ENCODE data around the gene RBM15B. TPM values are rescaled to one million over a fixed set of nuclear protein-coding genes. Genes with fewer than 3 reads are reported as not detected.

Gene RBM15B
- total and polyA plus RNA-seq, 9 of the 15 experiments (the other 6 are each of a cell fraction or from before 2014, with no cell fraction given): 1.8 to 21.0 (median 10.5) TPM

DNA sequence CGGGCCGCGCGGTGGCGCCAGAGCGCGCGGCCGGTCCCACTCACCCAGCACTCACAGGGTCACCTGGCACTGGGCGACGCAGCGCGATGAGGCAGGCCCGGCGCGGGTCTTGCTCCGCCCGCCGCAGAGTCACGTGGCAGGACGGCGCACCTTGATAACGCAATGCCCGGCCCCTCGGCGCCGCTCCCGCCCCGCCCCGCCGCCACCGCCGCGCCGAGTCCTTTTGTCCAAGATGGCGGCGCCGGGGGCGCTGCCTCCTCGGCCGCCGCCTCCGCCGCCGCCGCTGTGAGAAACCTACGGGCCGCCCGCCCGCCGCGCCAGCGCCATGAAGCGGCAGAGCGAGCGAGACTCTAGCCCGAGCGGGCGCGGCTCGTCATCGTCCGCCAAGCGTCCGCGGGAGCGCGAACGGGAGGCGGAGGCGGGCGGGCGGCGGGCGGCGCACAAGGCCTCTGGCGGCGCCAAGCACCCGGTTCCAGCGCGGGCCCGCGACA is at the start of gene RBM15B (continued):
- TF ChIP-seq DIDO1 (tag; IDR thresholded peaks at IDR 0.05; ENCODE audit: low read depth) (no peak), PHF8 (IDR thresholded peaks at IDR 0.05; ENCODE audit: borderline replicate concordance, low read length) (peak; percentile 75; the same call in 1 of the 2 replicates), CEBPB (tag; IDR thresholded peaks at IDR 0.05) (no peak), OTX1 (CRISPR knock-in tag; IDR thresholded peaks at IDR 0.05) (no peak), ZNF324 (CRISPR knock-in tag; IDR thresholded peaks at IDR 0.05) (no peak), IFI16 (CRISPR knock-in tag; IDR thresholded peaks at IDR 0.05) (no peak), HNRNPK (IDR thresholded peaks at IDR 0.05; ENCODE audit: low read depth, low read length, poor library complexity, severe bottlenecking) (no peak), ZNF586 (CRISPR knock-in tag; conservative IDR thresholded peaks at IDR 0.05) (no peak), CHD2 (IDR thresholded peaks at IDR 0.05; ENCODE audit: low read depth, low read length) (no peak), NFATC3 (IDR thresholded peaks at IDR 0.05) (no peak), ZNF133 (CRISPR knock-in tag; IDR thresholded peaks at IDR 0.05) (no peak), CEBPG (CRISPR knock-in tag; IDR thresholded peaks at IDR 0.05) (no peak), CEBPG (tag; conservative IDR thresholded peaks at IDR 0.05 in 1 of 2, IDR thresholded peaks at IDR 0.05 in 1 of 2) (no peak), HLTF (IDR thresholded peaks at IDR 0.05) (no peak)
- TF ChIP-seq, protein P1, sequence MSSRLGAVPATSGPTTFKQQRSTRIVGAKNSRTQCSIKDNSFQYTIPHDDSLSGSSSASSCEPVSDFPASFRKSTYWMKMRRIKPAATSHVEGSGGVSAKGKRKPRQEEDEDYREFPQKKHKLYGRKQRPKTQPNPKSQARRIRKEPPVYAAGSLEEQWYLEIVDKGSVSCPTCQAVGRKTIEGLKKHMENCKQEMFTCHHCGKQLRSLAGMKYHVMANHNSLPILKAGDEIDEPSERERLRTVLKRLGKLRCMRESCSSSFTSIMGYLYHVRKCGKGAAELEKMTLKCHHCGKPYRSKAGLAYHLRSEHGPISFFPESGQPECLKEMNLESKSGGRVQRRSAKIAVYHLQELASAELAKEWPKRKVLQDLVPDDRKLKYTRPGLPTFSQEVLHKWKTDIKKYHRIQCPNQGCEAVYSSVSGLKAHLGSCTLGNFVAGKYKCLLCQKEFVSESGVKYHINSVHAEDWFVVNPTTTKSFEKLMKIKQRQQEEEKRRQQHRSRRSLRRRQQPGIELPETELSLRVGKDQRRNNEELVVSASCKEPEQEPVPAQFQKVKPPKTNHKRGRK (tag; IDR thresholded peaks at IDR 0.05): no peak
- TF ChIP-seq, protein P2, sequence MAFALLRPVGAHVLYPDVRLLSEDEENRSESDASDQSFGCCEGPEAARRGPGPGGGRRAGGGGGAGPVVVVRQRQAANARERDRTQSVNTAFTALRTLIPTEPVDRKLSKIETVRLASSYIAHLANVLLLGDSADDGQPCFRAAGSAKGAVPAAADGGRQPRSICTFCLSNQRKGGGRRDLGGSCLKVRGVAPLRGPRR (CRISPR knock-in tag; IDR thresholded peaks at IDR 0.05): no peak
- TF ChIP-seq, protein P3, sequence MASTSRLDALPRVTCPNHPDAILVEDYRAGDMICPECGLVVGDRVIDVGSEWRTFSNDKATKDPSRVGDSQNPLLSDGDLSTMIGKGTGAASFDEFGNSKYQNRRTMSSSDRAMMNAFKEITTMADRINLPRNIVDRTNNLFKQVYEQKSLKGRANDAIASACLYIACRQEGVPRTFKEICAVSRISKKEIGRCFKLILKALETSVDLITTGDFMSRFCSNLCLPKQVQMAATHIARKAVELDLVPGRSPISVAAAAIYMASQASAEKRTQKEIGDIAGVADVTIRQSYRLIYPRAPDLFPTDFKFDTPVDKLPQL (IDR thresholded peaks at IDR 0.05; ENCODE audit: extremely low read depth, insufficient read length): no peak
- TF ChIP-seq, protein P4, sequence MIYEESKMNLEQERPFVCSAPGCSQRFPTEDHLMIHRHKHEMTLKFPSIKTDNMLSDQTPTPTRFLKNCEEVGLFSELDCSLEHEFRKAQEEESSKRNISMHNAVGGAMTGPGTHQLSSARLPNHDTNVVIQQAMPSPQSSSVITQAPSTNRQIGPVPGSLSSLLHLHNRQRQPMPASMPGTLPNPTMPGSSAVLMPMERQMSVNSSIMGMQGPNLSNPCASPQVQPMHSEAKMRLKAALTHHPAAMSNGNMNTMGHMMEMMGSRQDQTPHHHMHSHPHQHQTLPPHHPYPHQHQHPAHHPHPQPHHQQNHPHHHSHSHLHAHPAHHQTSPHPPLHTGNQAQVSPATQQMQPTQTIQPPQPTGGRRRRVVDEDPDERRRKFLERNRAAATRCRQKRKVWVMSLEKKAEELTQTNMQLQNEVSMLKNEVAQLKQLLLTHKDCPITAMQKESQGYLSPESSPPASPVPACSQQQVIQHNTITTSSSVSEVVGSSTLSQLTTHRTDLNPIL (CRISPR knock-in tag; IDR thresholded peaks at IDR 0.05): no peak
- TF ChIP-seq, protein P5, sequence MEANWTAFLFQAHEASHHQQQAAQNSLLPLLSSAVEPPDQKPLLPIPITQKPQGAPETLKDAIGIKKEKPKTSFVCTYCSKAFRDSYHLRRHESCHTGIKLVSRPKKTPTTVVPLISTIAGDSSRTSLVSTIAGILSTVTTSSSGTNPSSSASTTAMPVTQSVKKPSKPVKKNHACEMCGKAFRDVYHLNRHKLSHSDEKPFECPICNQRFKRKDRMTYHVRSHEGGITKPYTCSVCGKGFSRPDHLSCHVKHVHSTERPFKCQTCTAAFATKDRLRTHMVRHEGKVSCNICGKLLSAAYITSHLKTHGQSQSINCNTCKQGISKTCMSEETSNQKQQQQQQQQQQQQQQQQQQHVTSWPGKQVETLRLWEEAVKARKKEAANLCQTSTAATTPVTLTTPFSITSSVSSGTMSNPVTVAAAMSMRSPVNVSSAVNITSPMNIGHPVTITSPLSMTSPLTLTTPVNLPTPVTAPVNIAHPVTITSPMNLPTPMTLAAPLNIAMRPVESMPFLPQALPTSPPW (CRISPR knock-in tag; IDR thresholded peaks at IDR 0.05): peak; percentile 79
- TF ChIP-seq, protein P6, sequence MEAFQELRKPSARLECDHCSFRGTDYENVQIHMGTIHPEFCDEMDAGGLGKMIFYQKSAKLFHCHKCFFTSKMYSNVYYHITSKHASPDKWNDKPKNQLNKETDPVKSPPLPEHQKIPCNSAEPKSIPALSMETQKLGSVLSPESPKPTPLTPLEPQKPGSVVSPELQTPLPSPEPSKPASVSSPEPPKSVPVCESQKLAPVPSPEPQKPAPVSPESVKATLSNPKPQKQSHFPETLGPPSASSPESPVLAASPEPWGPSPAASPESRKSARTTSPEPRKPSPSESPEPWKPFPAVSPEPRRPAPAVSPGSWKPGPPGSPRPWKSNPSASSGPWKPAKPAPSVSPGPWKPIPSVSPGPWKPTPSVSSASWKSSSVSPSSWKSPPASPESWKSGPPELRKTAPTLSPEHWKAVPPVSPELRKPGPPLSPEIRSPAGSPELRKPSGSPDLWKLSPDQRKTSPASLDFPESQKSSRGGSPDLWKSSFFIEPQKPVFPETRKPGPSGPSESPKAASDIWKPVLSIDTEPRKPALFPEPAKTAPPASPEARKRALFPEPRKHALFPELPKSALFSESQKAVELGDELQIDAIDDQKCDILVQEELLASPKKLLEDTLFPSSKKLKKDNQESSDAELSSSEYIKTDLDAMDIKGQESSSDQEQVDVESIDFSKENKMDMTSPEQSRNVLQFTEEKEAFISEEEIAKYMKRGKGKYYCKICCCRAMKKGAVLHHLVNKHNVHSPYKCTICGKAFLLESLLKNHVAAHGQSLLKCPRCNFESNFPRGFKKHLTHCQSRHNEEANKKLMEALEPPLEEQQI (IDR thresholded peaks at IDR 0.05): no peak

All from K562 (cell line).